Neuronal stem cell (in vitro differentiated cells): ENCODE data around the gene AATK.

Source experiments
- DNase-seq: peaks from one replicate; pipeline ENCODE4 v3.0.0-alpha.2; 2013; ENCODE audit warnings: low spot score
- H2AFZ ChIP-seq: one replicate; pipeline ENCODE4 v1.6.1; 2013; ENCODE audit warnings: mild to moderate bottlenecking, low read length, inconsistent platforms
- H2AK5ac ChIP-seq: 2 replicates; pipeline ENCODE4 v1.6.1; 2013; ENCODE audit warnings: low read depth, mild to moderate bottlenecking, inconsistent platforms, low read length, moderate library complexity, mixed read lengths
- H2BK120ac ChIP-seq: 2 replicates; pipeline ENCODE4 v1.6.1; 2013; ENCODE audit warnings: low read depth, mild to moderate bottlenecking, inconsistent platforms, low read length, moderate library complexity, mixed read lengths
- H2BK12ac ChIP-seq: one replicate; pipeline ENCODE4 v1.6.1; 2013; ENCODE audit warnings: low read length, inconsistent platforms
- H2BK15ac ChIP-seq: 2 replicates; pipeline ENCODE4 v1.6.1; 2013; ENCODE audit warnings: mild to moderate bottlenecking, low read length, inconsistent platforms, mixed read lengths
- H2BK5ac ChIP-seq: one replicate; pipeline ENCODE4 v1.6.1; 2013; ENCODE audit warnings: inconsistent platforms, mild to moderate bottlenecking, low read length, moderate library complexity
- H3K14ac ChIP-seq: one replicate; pipeline ENCODE4 v1.6.1; 2013; ENCODE audit warnings: low read length, inconsistent platforms
- H3K18ac ChIP-seq: 2 replicates; pipeline ENCODE4 v1.6.1; 2013; ENCODE audit warnings: low read length, inconsistent platforms
- H3K23ac ChIP-seq: 2 replicates; pipeline ENCODE4 v1.6.1; 2013; ENCODE audit warnings: low read depth, mild to moderate bottlenecking, mixed read lengths, low read length, inconsistent platforms; ENCODE audit not compliant: poor library complexity
- H3K27ac ChIP-seq: replicated peaks from 3 replicates; pipeline ENCODE4 v1.5.1; 2013; ENCODE audit warnings: low read length, inconsistent platforms
- H3K27me3 ChIP-seq, 3 experiments: 2 replicates each; pipeline ENCODE4 v1.6.1; 2013; ENCODE audit warnings: low read length in 3 of 3, mild to moderate bottlenecking in 2 of 3, inconsistent platforms in 1 of 3, low read depth in 1 of 3, mixed read lengths in 1 of 3, moderate library complexity in 1 of 3; ENCODE audit not compliant: control insufficient read depth in 3 of 3, insufficient read depth in 3 of 3
- H3K36me3 ChIP-seq, 2 donors: replicated peaks in 1 of 2; 2 replicates each; pipeline ENCODE4 v1.6.1; 2013; ENCODE audit warnings: low read length in 2 of 2; ENCODE audit not compliant: control insufficient read depth in 2 of 2, insufficient read depth in 2 of 2
- H3K4ac ChIP-seq: 2 replicates; pipeline ENCODE4 v1.6.1; 2013; ENCODE audit warnings: inconsistent platforms, mild to moderate bottlenecking, low read length, moderate library complexity
- H3K4me1 ChIP-seq, 2 donors: 1 replicate in 1 of 2; 2 replicates in 1 of 2; pipeline ENCODE4 v1.6.1; 2013; ENCODE audit warnings: low read length in 2 of 2, low read depth in 1 of 2; ENCODE audit not compliant: control insufficient read depth in 2 of 2, insufficient read depth in 1 of 2
- H3K4me2 ChIP-seq: one replicate; pipeline ENCODE4 v1.6.1; 2013; ENCODE audit warnings: mild to moderate bottlenecking, low read length, inconsistent platforms; ENCODE audit not compliant: insufficient read depth, poor library complexity, severe bottlenecking
- H3K4me3 ChIP-seq, 2 donors: 2 replicates each; pipeline ENCODE4 v1.5.1; 2013; ENCODE audit warnings: low read length in 2 of 2, mild to moderate bottlenecking in 2 of 2, inconsistent platforms in 1 of 2, moderate library complexity in 1 of 2
- H3K79me1 ChIP-seq: one replicate; pipeline ENCODE4 v1.6.1; 2013; ENCODE audit warnings: low read depth, mild to moderate bottlenecking, inconsistent platforms, low read length, moderate library complexity
- H3K9ac ChIP-seq: one replicate; pipeline ENCODE4 v1.6.1; 2013; ENCODE audit warnings: mild to moderate bottlenecking, low read depth, low read length, inconsistent platforms; ENCODE audit not compliant: poor library complexity
- H3K9me3 ChIP-seq, 2 donors: replicated peaks in 1 of 2; 2 replicates each; pipeline versions ENCODE3 to v1.6.1; 2013; ENCODE audit warnings: low read length in 2 of 2, mild to moderate bottlenecking in 2 of 2, inconsistent platforms in 1 of 2, low read depth in 1 of 2, mixed read lengths in 1 of 2, moderate library complexity in 1 of 2; ENCODE audit not compliant: control insufficient read depth in 2 of 2, insufficient read depth in 1 of 2
- H4K8ac ChIP-seq: one replicate; pipeline ENCODE4 v1.6.1; 2013; ENCODE audit warnings: low read depth, mild to moderate bottlenecking, inconsistent platforms, low read length, moderate library complexity
- H4K91ac ChIP-seq: one replicate; pipeline ENCODE4 v1.6.1; 2013; ENCODE audit warnings: low read length, low read depth, mild to moderate bottlenecking, inconsistent platforms; ENCODE audit not compliant: poor library complexity
- WGBS, 2 donors: extraction: QIAGEN DNeasy Blood & Tissue Kit; methylation state at CpG; one replicate each; pipeline ENCODE4 v1.1.7; 2013; ENCODE audit warnings: missing lambda C conversion rate in 2 of 2, mixed read lengths in 1 of 2; ENCODE audit not compliant: insufficient read length in 2 of 2, insufficient replicate concordance in 1 of 2; ENCODE audit errors: extremely low coverage in 2 of 2; 5-methylcytosine and 5-hydroxymethylcytosine counted together

Gene AATK

GRCh38 chr17:81121841-81122733, 43.9 kb downstream of the AATK start:
- DNase-seq: no peak
- Histone ChIP-seq H3K23ac (peak overlapping the region; percentile 85), H2BK5ac (peak overlapping the region; percentile 75), H4K91ac (no peak overlapping the region), H3K27ac (no peak overlapping the region), H3K4me2 (peak overlapping the region; percentile 11), H3K9ac (no peak overlapping the region), H2BK120ac (no peak overlapping the region), H2AFZ (no peak overlapping the region), H2BK15ac (peak overlapping the region; percentile 37), H3K27me3 (peaks cover 0 to 25% (median 0%) of the 10 kb centered on the region in 3 experiments), H3K79me1 (peaks cover 5% of the 10 kb centered on the region), H2BK12ac (no peak overlapping the region), H3K4me3 (no peak overlapping the region), H3K4ac (no peak overlapping the region), H3K14ac (peak overlapping the region; percentile 75), H3K18ac (peak overlapping the region; percentile 76), H4K8ac (no peak overlapping the region), H3K36me3 (no peaks in the 10 kb centered on the region), H3K9me3 (no peaks in the 10 kb centered on the region), H2AK5ac (no peak overlapping the region), H3K4me1 (peaks cover under 1 to 5% of the 10 kb centered on the region in 2 donors)
- no CpG with 5 or more reads among the region's 109 CpGs for WGBS, 2 donors

- no peak overlapping the region for H2AK5ac ChIP-seq
- peaks cover 0 to 25% (median 0%) of the 10 kb centered on the region in 3 experiments for H3K27me3 ChIP-seq
- no peak overlapping the region for H3K4me2 ChIP-seq
- peak overlapping the region; percentile 77 for H2BK12ac ChIP-seq
- H3K14ac ChIP-seq: no peak overlapping the region
- no peak overlapping the region for H4K8ac ChIP-seq
- H3K27ac ChIP-seq: no peak overlapping the region
- H3K4ac ChIP-seq: no peak overlapping the region
- H4K91ac ChIP-seq: no peak overlapping the region
- H3K9me3 ChIP-seq: no peaks in the 10 kb centered on the region
- peaks cover 5% of the 10 kb centered on the region for H3K79me1 ChIP-seq
- H3K4me3 ChIP-seq: no peak overlapping the region
- H2BK120ac ChIP-seq: no peak overlapping the region
- H3K4me1 ChIP-seq: peaks cover 0 to 5% of the 10 kb centered on the region in 2 donors
- H3K18ac ChIP-seq: peak overlapping the region; percentile 59
- H2BK5ac ChIP-seq: peak overlapping the region; percentile 83
- peak overlapping the region; percentile 49 for H3K23ac ChIP-seq
- no peak overlapping the region for H2AFZ ChIP-seq
- no peak for DNase-seq
- H2BK15ac ChIP-seq: peak overlapping the region; percentile 67
- H3K36me3 ChIP-seq: peaks cover 0 to 8% of the 10 kb centered on the region in 2 donors
- H3K9ac ChIP-seq: no peak overlapping the region
- WGBS, 2 donors: no CpG with 5 or more reads among the region's 45 CpGs
Measured at GRCh38 chr17:81120695-81121621, 45.1 kb downstream of the AATK start.

- no peak overlapping the region for H2AFZ ChIP-seq
- H2BK5ac ChIP-seq: peak overlapping the region; percentile 83
- peaks cover 0 to 25% (median 0%) of the 10 kb centered on the region in 3 experiments for H3K27me3 ChIP-seq
- H4K8ac ChIP-seq: no peak overlapping the region
- H3K9me3 ChIP-seq: no peaks in the 10 kb centered on the region
- peak overlapping the region; percentile 56 for H3K14ac ChIP-seq
- H2BK15ac ChIP-seq: peak overlapping the region; percentile 54
- no peak for DNase-seq
- peak overlapping the region; percentile 66 for H2AK5ac ChIP-seq
- no peak overlapping the region for H3K27ac ChIP-seq
- no peak overlapping the region for H3K4me2 ChIP-seq
- no peak overlapping the region for H2BK120ac ChIP-seq
- H3K23ac ChIP-seq: peak overlapping the region; percentile 92
- peak overlapping the region; percentile 87 for H3K18ac ChIP-seq
- H3K4ac ChIP-seq: no peak overlapping the region
- H3K36me3 ChIP-seq: peaks cover 0 to 8% of the 10 kb centered on the region in 2 donors
- peaks cover 0 to 5% of the 10 kb centered on the region in 2 donors for H3K4me1 ChIP-seq
- H3K4me3 ChIP-seq: no peak overlapping the region
- no peak overlapping the region for H4K91ac ChIP-seq
- peak overlapping the region; percentile 3 for H3K9ac ChIP-seq
- peaks cover 5% of the 10 kb centered on the region for H3K79me1 ChIP-seq
- peak overlapping the region; percentile 82 for H2BK12ac ChIP-seq
- WGBS, 2 donors: no CpG with 5 or more reads among the region's 33 CpGs
Measured at GRCh38 chr17:81120149-81120484, 45.9 kb downstream of the AATK start.
